Body of pancreas (tissue), 4 donors: ENCODE data around the gene CASR. TPM values are rescaled to one million over a fixed set of nuclear protein-coding genes. Genes with fewer than 3 reads are reported as not detected.
"Not testable (repeated sequence)": the region's sequence is repeated elsewhere in the genome, so short reads cannot be mapped to it uniquely, and the experiment has no call there.

Source experiments
- ATAC-seq: fragments of 150-250 bp; one replicate; pipeline ENCODE4 v1.9.1; 2016
- DNase-seq, 4 donors: peaks; one replicate each; pipeline ENCODE4 v3.0.0-alpha.2; 2019
- H3K27ac ChIP-seq, 4 donors: fragments of 200-600 bp; sonication (generic); 1 replicate in 3 of 4; 2 replicates in 1 of 4; pipeline versions ENCODE4 v1.5.1 to v1.6.1; 2016 to 2019; ENCODE audit warnings: mild to moderate bottlenecking in 1 of 4, mixed read lengths in 1 of 4, moderate library complexity in 1 of 4
- H3K27me3 ChIP-seq, 2 donors: fragments of 200-600 bp; sonication (generic); one replicate each; pipeline ENCODE4 v1.6.0; 2016; ENCODE audit warnings: mild to moderate bottlenecking in 1 of 2
- H3K36me3 ChIP-seq, 2 donors: fragments of 200-600 bp; sonication (generic); replicated peaks in 1 of 2; 2 replicates each; pipeline ENCODE4 v1.5.1; 2016; ENCODE audit warnings: low read depth in 2 of 2; ENCODE audit not compliant: insufficient read depth in 1 of 2
- H3K4me1 ChIP-seq: fragments of 200-600 bp; sonication (generic); one replicate; pipeline ENCODE4 v1.6.0; 2016
- H3K4me3 ChIP-seq, 2 donors: fragments of 200-600 bp; sonication (generic); 1 replicate in 1 of 2; 2 replicates in 1 of 2; pipeline ENCODE4 v1.5.1; 2016 to 2019
- H3K9me3 ChIP-seq, 3 donors: fragments of 200-600 bp; sonication (generic); 1 replicate in 2 of 3; 2 replicates in 1 of 3; pipeline ENCODE4 v1.5.1; 2016
- CTCF ChIP-seq, 7 experiments: fragments of 450-650 bp in 4 of 7; fragments of 200-600 bp in 3 of 7; sonication (generic) in 3 of 7; IDR thresholded peaks; one replicate each; pipeline ENCODE4 v1.5.1; 2016 to 2019; ENCODE audit warnings: antibody characterized with exemption in 7 of 7
- POLR2A ChIP-seq, 3 donors: fragments of 450-650 bp; IDR thresholded peaks; one replicate each; pipeline ENCODE4 v1.6.1; 2016; ENCODE audit warnings: antibody characterized with exemption in 3 of 3, mild to moderate bottlenecking in 2 of 3
- WGBS, 2 donors: methylation state at CpG; one replicate each; pipeline ENCODE4 v1.1.5; 2017; 5-methylcytosine and 5-hydroxymethylcytosine counted together
- intact Hi-C: fragments of 100-400 bp; cut with DNase I; formaldehyde crosslinking; loops from one replicate; pipeline ENCODE4 v1.15.1; 2023
- total RNA-seq, 2 donors: library from RNA; depleted of rRNA; stranded (reverse); fragments of >200 nt; gene quantifications; one replicate each; pipeline ENCODE4 v1.1.0, GENCODE V29; 2016

Gene CASR
- total RNA-seq, result 10 to 100 TPM in 1 of 2 donors, 1 to 10 TPM in 1; 8.9 to 11.9 TPM

DNA sequence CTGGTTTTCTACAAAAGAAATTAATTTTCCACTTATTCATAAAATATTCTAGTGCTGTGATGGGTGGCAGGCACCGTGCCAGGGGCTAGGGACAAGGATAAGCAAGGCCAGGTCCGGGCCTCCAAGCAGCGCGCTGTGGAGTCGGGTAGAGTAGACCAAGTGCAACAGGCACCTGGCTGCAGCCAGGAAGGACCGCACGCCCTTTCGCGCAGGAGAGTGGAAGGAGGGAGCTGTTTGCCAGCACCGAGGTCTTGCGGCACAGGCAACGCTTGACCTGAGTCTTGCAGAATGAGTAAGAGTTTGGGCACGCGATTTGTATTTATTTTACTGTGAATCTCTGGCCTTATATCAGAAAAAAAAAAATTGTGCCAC is at the start of gene CASR:
TSS of gene CASR (plus strand) at position 148 of the 372 bp plus-strand sequence. CDS start 70,522 bp downstream, outside the sequence.
- peaks cover 11% of the 10 kb centered on the region for H3K4me1 ChIP-seq
- intact Hi-C loops, result no loop called here
- H3K27me3 ChIP-seq, result peaks cover 0 to 3% of the 10 kb centered on the region in 2 donors
- H3K27ac ChIP-seq, result peak within 1 kb of the TSS; percentile 42 to 84 (median 74)
- peak in 2 of 3 donors; percentile 41 to 47 for TF ChIP-seq POLR2A (IDR thresholded peaks at IDR 0.05)
- TF ChIP-seq CTCF (IDR thresholded peaks at IDR 0.05), result no peak
- H3K9me3 ChIP-seq, result no peaks in the 10 kb centered on the region
- ATAC-seq, result peak; percentile 77
- WGBS, 2 donors, result 1 to 11% methylated on average over 14 of the region's 14 CpGs
- DNase-seq, result peak; percentile 46 to 69 (median 62)
- H3K4me3 ChIP-seq, result peak within 1 kb of the TSS; percentile 6 to 22
- H3K36me3 ChIP-seq, result no peaks in the 10 kb centered on the region

GRCh38 chr3:122146466-122146865 is 37.0 kb upstream of the CASR start:
- Histone ChIP-seq H3K4me3 (no peak overlapping the region), H3K36me3 (no peaks in the 10 kb centered on the region), H3K27me3 (no peaks in the 10 kb centered on the region), H3K4me1 (peaks cover 12% of the 10 kb centered on the region), H3K9me3 (peaks cover 0 to 6% (median 0%) of the 10 kb centered on the region in 3 donors), H3K27ac (peak overlapping the region; percentile 31 to 62 (median 54))
- TF ChIP-seq CTCF (IDR thresholded peaks at IDR 0.05) (no peak), POLR2A (IDR thresholded peaks at IDR 0.05) (no peak)
- ATAC-seq, result peak; percentile 75
- peak in 2 of 4 donors; percentile 12 to 35 for DNase-seq
- intact Hi-C loops, result no loop called here
- WGBS, 2 donors, result 52 to 61% methylated on average over 3 of the region's 3 CpGs

- Histone ChIP-seq H3K27me3 (no peaks in the 10 kb centered on the region), H3K4me1 (peaks cover 12% of the 10 kb centered on the region), H3K36me3 (no peaks in the 10 kb centered on the region), H3K4me3 (no peak overlapping the region), H3K9me3 (no peaks in the 10 kb centered on the region), H3K27ac (no peak overlapping the region)
- 84 to 91% methylated on average over 2 of the region's 2 CpGs for WGBS, 2 donors
- ATAC-seq, result no peak
- no peak for DNase-seq
- intact Hi-C loops, result no loop called here
- TF ChIP-seq POLR2A (IDR thresholded peaks at IDR 0.05) (no peak), CTCF (IDR thresholded peaks at IDR 0.05) (no peak)
These were observed 34.4 kb upstream of the CASR start for GRCh38 chr3:122148941-122149627.

DNA sequence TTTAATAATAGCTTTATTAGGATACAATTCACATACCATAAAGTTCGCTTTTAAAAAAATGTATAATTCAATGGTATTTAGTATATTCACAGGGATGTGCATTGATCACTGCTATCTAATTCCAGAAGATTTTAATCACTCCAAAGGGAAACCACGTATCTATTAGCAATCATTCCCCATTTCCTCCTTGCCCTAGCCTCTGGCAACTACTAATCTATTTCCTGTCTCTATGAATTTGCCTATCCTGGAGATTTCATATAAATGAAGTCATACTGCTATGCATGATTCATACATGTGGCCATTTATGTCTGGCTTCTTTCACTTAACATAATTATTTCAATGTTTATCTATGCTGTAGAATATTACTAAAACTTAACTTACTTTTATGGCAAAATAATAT is 32.0 kb upstream of the CASR start:
- DNase-seq (no peak), ATAC-seq (no peak)
- H3K27me3 ChIP-seq, result no peaks in the 10 kb centered on the region
- no peak overlapping the region for H3K4me3 ChIP-seq
- intact Hi-C loops, result no loop called here
- 72 to 75% methylated on average over 2 of the region's 2 CpGs for WGBS, 2 donors
- H3K36me3 ChIP-seq, result no peaks in the 10 kb centered on the region
- H3K4me1 ChIP-seq, result peaks cover 9% of the 10 kb centered on the region
- no peaks in the 10 kb centered on the region for H3K9me3 ChIP-seq
- TF ChIP-seq POLR2A (IDR thresholded peaks at IDR 0.05), result no peak
- no peak for TF ChIP-seq CTCF (IDR thresholded peaks at IDR 0.05)
- no peak overlapping the region for H3K27ac ChIP-seq

DNA sequence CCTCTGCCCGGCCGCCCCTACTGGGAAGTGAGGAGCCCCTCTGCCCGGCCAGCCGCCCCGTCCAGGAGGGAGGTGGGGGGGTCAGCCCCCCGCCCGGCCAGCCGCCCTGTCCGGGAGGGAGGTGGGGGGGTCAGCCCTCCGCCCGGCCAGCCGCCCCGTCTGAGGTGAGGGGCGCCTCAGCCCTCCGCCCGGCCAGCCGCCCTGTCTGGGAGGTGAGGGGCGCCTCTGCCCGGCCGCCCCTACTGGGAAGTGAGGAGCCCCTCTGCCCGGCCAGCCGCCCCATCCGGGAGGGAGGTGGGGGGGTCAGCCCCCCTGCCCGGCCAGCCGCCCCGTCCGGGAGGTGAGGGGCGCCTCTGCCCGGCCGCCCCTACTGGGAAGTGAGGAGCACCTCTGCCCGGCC is 18.5 kb upstream of the CASR start:
- WGBS, 2 donors, result 80% methylated on average over 2 of the region's 31 CpGs; no CpG with 5 or more reads in 1 of the 2 donors
- H3K36me3 ChIP-seq, intact Hi-C loops, ATAC-seq, H3K9me3 ChIP-seq, H3K27me3 ChIP-seq, H3K4me1 ChIP-seq, DNase-seq, H3K27ac ChIP-seq, H3K4me3 ChIP-seq: not testable (repeated sequence)
